K562 (cell line): ENCODE data around the gene POLRMT. TPM values are rescaled to one million over a fixed set of nuclear protein-coding genes. Genes with fewer than 3 reads are reported as not detected.

Experiments used
- ATF6 ChIP-seq: sonication (generic); formaldehyde crosslinking; IDR thresholded peaks from 2 replicates; pipeline ENCODE4 v1.4.0; 2020; ENCODE audit warnings: mild to moderate bottlenecking, missing genetic modification reagents
- CHD2 ChIP-seq: IDR thresholded peaks from 2 replicates; pipeline ENCODE4 v1.6.1; 2011; ENCODE audit warnings: low read depth, low read length
- GABPA ChIP-seq: fragments of 200-800 bp; sonication (Bioruptor generic); conservative IDR thresholded peaks from 2 replicates; pipeline ENCODE4 v1.6.1; 2016; ENCODE audit warnings: low read depth, missing genetic modification characterization, missing compliant biosample characterization
- KAT2B ChIP-seq: IDR thresholded peaks from one replicate; pipeline ENCODE4 v1.6.1; 2012; ENCODE audit warnings: low read depth, mild to moderate bottlenecking, control low read depth, inconsistent platforms, low read length, moderate library complexity
- KAT7 ChIP-seq: sonication (generic); formaldehyde crosslinking; IDR thresholded peaks from 2 replicates; pipeline ENCODE4 v1.8.0; 2022; ENCODE audit warnings: missing genetic modification reagents, mild to moderate bottlenecking, borderline replicate concordance
- NCOR1 ChIP-seq: fragments of 450-650 bp; IDR thresholded peaks from 2 replicates; pipeline ENCODE4 v1.6.1; 2016; ENCODE audit warnings: mild to moderate bottlenecking, moderate library complexity
- NR2F6 ChIP-seq: fragments of 450-650 bp; formaldehyde crosslinking; IDR thresholded peaks from 2 replicates; pipeline ENCODE4 v1.4.0; 2020; ENCODE audit warnings: mild to moderate bottlenecking
- POLR2A ChIP-seq: fragments of 450-650 bp; conservative IDR thresholded peaks from 2 replicates; pipeline ENCODE4 v1.6.1; 2016
- RBBP5 ChIP-seq: fragments of 200-600 bp; sonication (generic); IDR thresholded peaks from 2 replicates; pipeline ENCODE4 v1.6.1; 2012; ENCODE audit warnings: borderline replicate concordance, mild to moderate bottlenecking, low read length, control low read depth, inconsistent platforms; ENCODE audit not compliant: insufficient read depth, poor library complexity, severe bottlenecking
- RBM14 ChIP-seq: fragments of 200-400 bp; formaldehyde crosslinking; IDR thresholded peaks from 2 replicates; pipeline ENCODE4 v1.6.1; 2018; ENCODE audit warnings: low read depth, mild to moderate bottlenecking, low read length, moderate library complexity, borderline replicate concordance; ENCODE audit not compliant: insufficient read depth
- SUPT5H ChIP-seq: fragments of 450-650 bp; IDR thresholded peaks from 2 replicates; pipeline ENCODE4 v1.6.1; 2016
- TAF1 ChIP-seq: IDR thresholded peaks from 2 replicates; pipeline ENCODE4 v1.6.1; 2011; ENCODE audit warnings: mild to moderate bottlenecking, low read length, moderate library complexity; ENCODE audit not compliant: insufficient read depth, control insufficient read depth, severe bottlenecking; ENCODE audit errors: extremely low read depth
- TBL1XR1 ChIP-seq, 2 experiments: IDR thresholded peaks; 2 replicates each; pipeline ENCODE4 v1.6.1; 2012; ENCODE audit warnings: improper control_type of control experiment in 2 of 2, low read length in 2 of 2, mild to moderate bottlenecking in 1 of 2
- TBP ChIP-seq: optimal IDR thresholded peaks from 2 replicates; pipeline ENCODE3; 2011; ENCODE audit warnings: low read depth, low read length, improper control_type of control experiment
- TEAD1 ChIP-seq, 2 experiments: fragments of 450-650 bp in 1 of 2; sonication (generic) in 1 of 2; formaldehyde crosslinking; IDR thresholded peaks; 2 replicates each; pipeline versions ENCODE4 v1.4.0 to v1.8.0; 2020 to 2022; ENCODE audit warnings: mild to moderate bottlenecking in 2 of 2, missing genetic modification reagents in 1 of 2
- THRA ChIP-seq: fragments of 450-650 bp; IDR thresholded peaks from 2 replicates; pipeline ENCODE4 v1.6.1; 2017; ENCODE audit warnings: mild to moderate bottlenecking, moderate library complexity
- TRIM24 ChIP-seq, 2 experiments: fragments of 450-650 bp; IDR thresholded peaks; 2 replicates each; pipeline ENCODE4 v1.6.1; 2016
- YY1 ChIP-seq, 3 experiments: IDR thresholded peaks; 2 replicates each; pipeline ENCODE4 v1.6.1; 2011; ENCODE audit warnings: low read length in 2 of 3, mild to moderate bottlenecking in 2 of 3, moderate library complexity in 2 of 3, borderline replicate concordance in 1 of 3, control low read depth in 1 of 3, low read depth in 1 of 3; ENCODE audit not compliant: insufficient read depth in 3 of 3, insufficient replicate concordance in 2 of 3, control insufficient read depth in 1 of 3, insufficient read length in 1 of 3; ENCODE audit errors: extremely low read depth in 1 of 3
- ZC3H8 ChIP-seq: fragments of 450-650 bp; IDR thresholded peaks from 2 replicates; pipeline ENCODE4 v1.6.1; 2017
- ZFP1 ChIP-seq: fragments of 450-650 bp; formaldehyde crosslinking; IDR thresholded peaks from 2 replicates; pipeline ENCODE4 v1.4.0; 2020; ENCODE audit warnings: mild to moderate bottlenecking, mixed read lengths
- ZNF347 ChIP-seq: fragments of 450-650 bp; formaldehyde crosslinking; IDR thresholded peaks from 2 replicates; pipeline ENCODE4 v1.4.0; 2020; ENCODE audit warnings: low read depth, mild to moderate bottlenecking, moderate library complexity
- ZNF57 ChIP-seq: fragments of 450-650 bp; formaldehyde crosslinking; IDR thresholded peaks from 2 replicates; pipeline ENCODE4 v1.4.0; 2020; ENCODE audit warnings: mild to moderate bottlenecking, moderate library complexity
- ZNF717 ChIP-seq: fragments of 250-450 bp; sonication (Bioruptor Pico); IDR thresholded peaks from 2 replicates; pipeline ENCODE4 v1.5.0; 2021
- ZNF830 ChIP-seq: fragments of 250-450 bp; sonication (Bioruptor Pico); IDR thresholded peaks from 2 replicates; pipeline ENCODE4 v1.5.0; 2021; ENCODE audit warnings: mild to moderate bottlenecking
- polyA plus RNA-seq, 8 experiments: library from polyadenylated mRNA; depleted of rRNA in 4 of 8; stranded (reverse) in 5 of 8; unstranded in 3 of 8; fragments of >200 nt; fragmentation: Nextera tagmentation in 2 of 8; fragmentation: Illumina TruSeq in 1 of 8; extraction: Ambion mirVana in 2 of 8; extraction: Trizol in 1 of 8; gene quantifications; 2 replicates each; pipeline versions ENCODE4 v1.2.1 to v1.2.3, GENCODE V29; 2011 to 2014; ENCODE audit warnings: inconsistent platforms in 1 of 8, missing spikeins in 1 of 8
- total RNA-seq, 7 experiments: library from RNA; depleted of rRNA in 6 of 7; stranded (reverse); fragments of >200 nt in 6 of 7; fragmentation: Illumina TruSeq in 2 of 7; extraction: Trizol in 2 of 7; gene quantifications; 2 replicates each; pipeline versions ENCODE4 v1.2.1 to v1.2.3, GENCODE V29; 2011 to 2021; ENCODE audit warnings: low replicate concordance in 1 of 7

The POLRMT gene
- total and polyA plus RNA-seq, 9 of the 15 experiments (the other 6 are each of a cell fraction or from before 2014, with no cell fraction given) = 30.3 to 144 (median 68.0) TPM

- TF ChIP-seq ATF6 (CRISPR knock-in tag) (no peak), ZFP1 (CRISPR knock-in tag) (no peak), GABPA (tag) (no peak), KAT7 (CRISPR knock-in tag) (peak; percentile 49; the same call in 1 of the 2 replicates), ZNF717 (CRISPR knock-in tag) (no peak), SUPT5H (peak; percentile 54; the same call in 1 of the 2 replicates), YY1 (IDR thresholded peaks at IDR 0.05; ENCODE audit: borderline replicate concordance in 1 of 3, control insufficient read depth in 1 of 3, extremely low read depth in 1 of 3, insufficient read depth in 3 of 3, insufficient read length in 1 of 3, insufficient replicate concordance in 2 of 3, low read depth in 1 of 3, low read length in 2 of 3) (peak in 2 of 3 experiments; percentile 2 to 6), TBP (peak; percentile 40), RBM14 (no peak), TBL1XR1 (IDR thresholded peaks at IDR 0.05; ENCODE audit: low read length in 2 of 2) (no peak), TAF1 (peak; percentile 44), TEAD1 (CRISPR knock-in tag; IDR thresholded peaks at IDR 0.05) (0 out of 4 replicates have a peak, but pooled peaks of 1 of the 2 experiments have one; percentile 40), TRIM24 (IDR thresholded peaks at IDR 0.05) (no peak), ZC3H8 (no peak), ZNF830 (no peak), THRA (no peak), KAT2B (no peak), POLR2A (peak; percentile 75), RBBP5 (no peak), NCOR1 (no peak), NR2F6 (CRISPR knock-in tag) (no peak), ZNF347 (CRISPR knock-in tag) (no peak), ZNF57 (CRISPR knock-in tag) (no peak), CHD2 (no peak)
These were observed 714 bp downstream of the POLRMT start (continued) for GRCh38 chr19:632579-633067.
